Measurements from ENCODE around the gene PLCB1.
"Not testable (repeated sequence)": the region's sequence is repeated elsewhere in the genome, so short reads cannot be mapped to it uniquely, and the experiment has no call there.

PLCB1 gene

GRCh38 chr20:8803941-8804340 lies 671.9 kb downstream of the PLCB1 start:
- DNase-seq = no peak

GRCh38 chr20:8805737-8806442 lies 673.8 kb downstream of the PLCB1 start:
- DNase-seq = no peak

- no peak for DNase-seq
These were observed 675.6 kb downstream of the PLCB1 start for GRCh38 chr20:8807480-8808201.

- DNase-seq = no peak
These were observed 676.1 kb downstream of the PLCB1 start for GRCh38 chr20:8808202-8808535.

GRCh38 chr20:8809107-8809953 lies 677.3 kb downstream of the PLCB1 start:
- no peak for DNase-seq

GRCh38 chr20:8811801-8812594 lies 679.9 kb downstream of the PLCB1 start:
- no peak for DNase-seq

GRCh38 chr20:8812817-8813216 lies 680.8 kb downstream of the PLCB1 start:
- DNase-seq = no peak

- DNase-seq = no peak
These were observed 683.1 kb downstream of the PLCB1 start for GRCh38 chr20:8815208-8815607.

GRCh38 chr20:8829256-8829655 lies 697.2 kb downstream of the PLCB1 start:
- DNase-seq = no peak

- not testable (repeated sequence) for DNase-seq
These were observed 702.2 kb downstream of the PLCB1 start for GRCh38 chr20:8834294-8834693.

- DNase-seq = no peak
These were observed 702.8 kb downstream of the PLCB1 start for GRCh38 chr20:8834851-8835250.

GRCh38 chr20:8837396-8837795 lies 705.3 kb downstream of the PLCB1 start:
- DNase-seq = no peak

GRCh38 chr20:8842525-8842924 lies 710.5 kb downstream of the PLCB1 start:
- no peak for DNase-seq

GRCh38 chr20:8844179-8844578 lies 712.1 kb downstream of the PLCB1 start:
- no peak for DNase-seq

GRCh38 chr20:8849990-8850389 lies 717.9 kb downstream of the PLCB1 start:
- DNase-seq = no peak

- DNase-seq = no peak
These were observed 719.4 kb downstream of the PLCB1 start for GRCh38 chr20:8851446-8851845.

GRCh38 chr20:8851919-8852318 lies 719.9 kb downstream of the PLCB1 start:
- DNase-seq = not testable (repeated sequence)

- not testable (repeated sequence) for DNase-seq
These were observed 721.1 kb downstream of the PLCB1 start for GRCh38 chr20:8853211-8853610.

GRCh38 chr20:8853805-8854338 lies 721.8 kb downstream of the PLCB1 start:
- peak; percentile 56 for DNase-seq

GRCh38 chr20:8854571-8854970 lies 722.5 kb downstream of the PLCB1 start:
- DNase-seq = no peak

GRCh38 chr20:8855315-8855714 lies 723.2 kb downstream of the PLCB1 start:
- no peak for DNase-seq

GRCh38 chr20:8856668-8857067 lies 724.6 kb downstream of the PLCB1 start:
- no peak for DNase-seq

Measured in NCI-H524 treated with DMSO at 0.1 percent for 48 hours (cell line).